ENCODE data around the gene SEPSECS.

DNA sequence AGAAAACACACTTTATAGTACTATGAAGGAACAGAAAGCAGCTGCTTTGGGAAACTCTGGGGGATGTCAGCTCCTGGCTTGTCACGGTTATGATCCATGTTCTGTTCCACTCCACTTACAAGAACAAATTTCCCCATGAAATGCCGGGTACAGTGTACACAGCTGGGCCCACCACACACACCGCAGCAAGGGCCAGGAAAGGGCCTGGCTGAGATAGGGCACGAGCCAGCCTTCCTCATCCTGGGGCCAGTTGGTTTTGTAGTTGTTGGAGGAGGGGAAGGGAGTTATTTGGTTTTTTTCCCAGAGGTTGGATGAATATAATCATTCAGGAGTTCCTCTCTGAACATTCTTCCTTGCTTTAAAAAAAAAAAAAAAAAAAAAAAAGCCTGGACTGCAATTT lies 56.8 kb downstream of the SEPSECS start:
- TF ChIP-seq, protein P1, sequence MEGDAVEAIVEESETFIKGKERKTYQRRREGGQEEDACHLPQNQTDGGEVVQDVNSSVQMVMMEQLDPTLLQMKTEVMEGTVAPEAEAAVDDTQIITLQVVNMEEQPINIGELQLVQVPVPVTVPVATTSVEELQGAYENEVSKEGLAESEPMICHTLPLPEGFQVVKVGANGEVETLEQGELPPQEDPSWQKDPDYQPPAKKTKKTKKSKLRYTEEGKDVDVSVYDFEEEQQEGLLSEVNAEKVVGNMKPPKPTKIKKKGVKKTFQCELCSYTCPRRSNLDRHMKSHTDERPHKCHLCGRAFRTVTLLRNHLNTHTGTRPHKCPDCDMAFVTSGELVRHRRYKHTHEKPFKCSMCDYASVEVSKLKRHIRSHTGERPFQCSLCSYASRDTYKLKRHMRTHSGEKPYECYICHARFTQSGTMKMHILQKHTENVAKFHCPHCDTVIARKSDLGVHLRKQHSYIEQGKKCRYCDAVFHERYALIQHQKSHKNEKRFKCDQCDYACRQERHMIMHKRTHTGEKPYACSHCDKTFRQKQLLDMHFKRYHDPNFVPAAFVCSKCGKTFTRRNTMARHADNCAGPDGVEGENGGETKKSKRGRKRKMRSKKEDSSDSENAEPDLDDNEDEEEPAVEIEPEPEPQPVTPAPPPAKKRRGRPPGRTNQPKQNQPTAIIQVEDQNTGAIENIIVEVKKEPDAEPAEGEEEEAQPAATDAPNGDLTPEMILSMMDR (IDR thresholded peaks at IDR 0.05; ENCODE audit: borderline replicate concordance, extremely low read depth, low read length, poor library complexity, severe bottlenecking), result no peak
- TF ChIP-seq EZH2 (IDR thresholded peaks at IDR 0.05; ENCODE audit: borderline replicate concordance, low read depth, low read length, severe bottlenecking), result no peak

All from DND-41 (cell line).